Endothelial cell of umbilical vein (primary cell): Measurements from ENCODE around the gene PLA2G4E. TPM values are rescaled to one million over a fixed set of nuclear protein-coding genes. Genes with fewer than 3 reads are reported as not detected.

Source experiments
- BruUV-seq: library from RNA; stranded (reverse); fragments of 400-500 nt; replicated peaks from 2 replicates; lab custom pipeline; 2021; lab: Mats Ljungman, UMichigan
- CTCF ChIA-PET: fragments of 300-600, 350-600 bp; sonication (Branson Sonifier 250); formaldehyde crosslinking; loops from one replicate; lab custom pipeline; 2021; ENCODE audit warnings: antibody characterized with exemption, inconsistent platforms; lab: Charles Lee
- POLR2A ChIA-PET: fragments of 300-600, 350-600 bp; sonication (Branson Sonifier 250); formaldehyde crosslinking; loops from one replicate; lab custom pipeline; 2021; ENCODE audit warnings: antibody characterized with exemption, inconsistent platforms; lab: Charles Lee
- DNase-seq: peaks from one replicate; pipeline ENCODE4 v3.0.0-alpha.2; 2011; ENCODE audit warnings: low read depth, low spot score
- FAIRE-seq: peaks from 2 replicates; lab custom pipeline; 2011; peaks lifted over from hg19 to GRCh38; lab: Jason Lieb, UNC
- H2AFZ ChIP-seq: 2 replicates; pipeline ENCODE4 v1.6.0; 2012; ENCODE audit warnings: low read depth, low read length, control low read depth, inconsistent platforms
- H3K27ac ChIP-seq: 2 replicates; pipeline ENCODE4 v1.5.1; 2011; ENCODE audit warnings: low read depth, mild to moderate bottlenecking, control low read depth, low read length, moderate library complexity; ENCODE audit not compliant: insufficient read depth
- H3K27me3 ChIP-seq, 2 experiments: 2 replicates each; pipeline versions ENCODE4 v1.6.0 to v1.6.1; 2011; ENCODE audit warnings: low read length in 2 of 2, mixed read lengths in 1 of 2; ENCODE audit not compliant: control insufficient read depth in 2 of 2, insufficient read depth in 2 of 2
- H3K36me3 ChIP-seq, 2 experiments: 2 replicates in 1 of 2; 3 replicates in 1 of 2; pipeline ENCODE4 v1.5.1; 2011; ENCODE audit warnings: low read length in 2 of 2, mild to moderate bottlenecking in 1 of 2, moderate library complexity in 1 of 2; ENCODE audit not compliant: control insufficient read depth in 2 of 2, insufficient read depth in 2 of 2; ENCODE audit errors: extremely low read depth in 1 of 2
- H3K4me1 ChIP-seq: 3 replicates; pipeline ENCODE4 v1.5.1; 2011; ENCODE audit warnings: mild to moderate bottlenecking, low read length; ENCODE audit not compliant: control insufficient read depth, insufficient read depth; ENCODE audit errors: extremely low read depth
- H3K4me2 ChIP-seq: 2 replicates; pipeline ENCODE4 v1.6.1; 2011; ENCODE audit warnings: low read length, control low read depth, mixed read lengths; ENCODE audit not compliant: insufficient read depth
- H3K4me3 ChIP-seq, 3 experiments: fragments of 200-600 bp in 1 of 3; sonication (generic), shearing (Covaris generic) in 1 of 3; replicated peaks in 1 of 3; 2 replicates each; pipeline ENCODE4 v1.5.1; 2011 to 2016; ENCODE audit warnings: control low read depth in 3 of 3, low read length in 3 of 3, mild to moderate bottlenecking in 2 of 3, inconsistent platforms in 1 of 3, low read depth in 1 of 3, moderate library complexity in 1 of 3; ENCODE audit not compliant: insufficient read depth in 1 of 3
- H3K79me2 ChIP-seq: 2 replicates; pipeline ENCODE4 v1.6.0; 2012; ENCODE audit warnings: low read length, inconsistent platforms; ENCODE audit not compliant: control insufficient read depth, insufficient read depth
- H3K9ac ChIP-seq: replicated peaks from 2 replicates; pipeline ENCODE3; 2011; ENCODE audit warnings: low read length, control low read depth; ENCODE audit not compliant: insufficient read depth; ENCODE audit errors: extremely low read depth
- H3K9me1 ChIP-seq: replicated peaks from 3 replicates; pipeline ENCODE4 v1.6.0; 2011; ENCODE audit warnings: mild to moderate bottlenecking, low read length; ENCODE audit not compliant: control insufficient read depth, insufficient read depth; ENCODE audit errors: extremely low read depth
- H3K9me3 ChIP-seq: replicated peaks from 2 replicates; pipeline ENCODE4 v1.5.1; 2012; ENCODE audit warnings: low read length, inconsistent platforms; ENCODE audit not compliant: control insufficient read depth, insufficient read depth
- H4K20me1 ChIP-seq: replicated peaks from 2 replicates; pipeline ENCODE3; 2011; ENCODE audit warnings: mild to moderate bottlenecking, low read length; ENCODE audit not compliant: control insufficient read depth, insufficient read depth; ENCODE audit errors: extremely low read depth
- FOS ChIP-seq: IDR thresholded peaks from 2 replicates; pipeline ENCODE4 v1.6.1; 2011; ENCODE audit warnings: mild to moderate bottlenecking, low read length, moderate library complexity, borderline replicate concordance; ENCODE audit not compliant: insufficient read depth
- GATA2 ChIP-seq: IDR thresholded peaks from 2 replicates; pipeline ENCODE4 v1.7.0; 2011; ENCODE audit warnings: low read depth, mild to moderate bottlenecking, moderate library complexity, mixed read lengths, low read length; ENCODE audit not compliant: insufficient read length, insufficient read depth
- JUN ChIP-seq: IDR thresholded peaks from 2 replicates; pipeline ENCODE4 v1.6.1; 2011; ENCODE audit warnings: borderline replicate concordance, low read depth; ENCODE audit not compliant: insufficient read length, insufficient read depth
- MYC ChIP-seq: IDR thresholded peaks from one replicate; pipeline ENCODE4 v1.6.1; 2011; ENCODE audit warnings: mild to moderate bottlenecking, low read depth, low read length
- POLR2A ChIP-seq: IDR thresholded peaks from 2 replicates; pipeline ENCODE4 v1.6.1; 2012; ENCODE audit warnings: low read depth, mild to moderate bottlenecking, control low read depth, low read length
- POLR2AphosphoS5 ChIP-seq: IDR thresholded peaks from 2 replicates; pipeline ENCODE4 v1.6.1; 2012; ENCODE audit warnings: low read depth, mild to moderate bottlenecking, control low read depth, low read length, moderate library complexity; ENCODE audit not compliant: insufficient read depth
- dilution Hi-C: fragments of 300-500 bp; cut with MboI; formaldehyde crosslinking; loops from one replicate; pipeline ENCODE4 v1.15.0; 2019; ENCODE audit warnings: low sequenced_read_pairs; ENCODE audit not compliant: extremely low pct_ligation_motif_present
- intact Hi-C: fragments of 100-400 bp; cut with micrococcal nuclease; formaldehyde crosslinking; loops from one replicate; pipeline ENCODE4 v1.10.0; 2022
- polyA plus RNA-seq, 4 experiments: library from polyadenylated mRNA; depleted of rRNA in 3 of 4; stranded (reverse) in 3 of 4; unstranded in 1 of 4; fragments of >200 nt; gene quantifications; 2 replicates each; pipeline versions ENCODE4 v1.2.1 to v1.2.3, GENCODE V29; 2011 to 2012; ENCODE audit warnings: missing spikeins in 1 of 4
- total RNA-seq: library from RNA; stranded (reverse); gene quantifications from 2 replicates; pipeline ENCODE4 v1.2.3, GENCODE V29; 2021
- TF ChIP-seq, protein P1 (sequence below): IDR thresholded peaks from 2 replicates; pipeline ENCODE4 v1.6.1; 2011; ENCODE audit not compliant: insufficient read depth, insufficient read length

The PLA2G4E gene
- total and polyA plus RNA-seq, 2 donors (not counting 3 experiments of a cell fraction or from before 2014, with no cell fraction given): not detected

DNA sequence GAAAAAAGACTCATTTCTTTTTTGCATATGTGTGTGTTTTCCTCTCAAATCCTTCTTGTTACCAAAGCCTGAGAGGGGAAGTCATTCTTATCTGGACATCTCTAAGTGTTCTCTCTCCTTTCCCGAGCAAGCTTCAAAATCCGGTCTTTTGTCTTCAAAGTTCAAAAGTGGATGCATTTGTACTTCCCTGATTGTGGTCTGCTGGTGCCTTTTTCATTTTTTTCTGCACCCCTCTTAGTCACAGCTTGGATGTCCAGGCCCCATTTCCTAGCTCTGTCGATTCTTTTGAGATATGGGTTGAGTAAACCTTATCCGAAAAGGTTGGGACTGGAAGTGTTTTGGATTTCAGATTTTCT lies 83.3 kb downstream of the PLA2G4E start:
- no peak for DNase-seq
- peak; percentile 30 for TF ChIP-seq POLR2A
- TF ChIP-seq, protein P1, sequence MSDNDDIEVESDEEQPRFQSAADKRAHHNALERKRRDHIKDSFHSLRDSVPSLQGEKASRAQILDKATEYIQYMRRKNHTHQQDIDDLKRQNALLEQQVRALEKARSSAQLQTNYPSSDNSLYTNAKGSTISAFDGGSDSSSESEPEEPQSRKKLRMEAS: no peak
- peak; percentile 98 for TF ChIP-seq GATA2
- TF ChIP-seq FOS: peak; percentile 80
- TF ChIP-seq JUN: peak; percentile 53
- TF ChIP-seq MYC: no peak
- peak; percentile 60 for TF ChIP-seq POLR2AphosphoS5
- H3K9me3 ChIP-seq: no peaks in the 10 kb centered on the region
- FAIRE-seq: peak; percentile 81
- H3K9me1 ChIP-seq: no peaks in the 10 kb centered on the region
- intact Hi-C loops: loop anchor here (1.0 kb wide), 1 partner anchor 21 kb away; no protein-coding TSS in a partner anchor
- peaks cover 10 to 11% of the 10 kb centered on the region in 2 experiments for H3K36me3 ChIP-seq
- H3K27ac ChIP-seq: peak overlapping the region; percentile 99
- H3K4me1 ChIP-seq: peaks cover 94% of the 10 kb centered on the region
- H3K4me3 ChIP-seq: no peak overlapping the region
- no TSS peak for BruUV-seq
- H3K27me3 ChIP-seq: no peaks in the 10 kb centered on the region
- ChIA-PET POLR2A (interaction anchor here (1.5 to 1.7 kb wide), 3 partner anchors 20 to 34 kb away, joined by 4 to 11 read pairs (median 6); partner anchors contain the start of gene EHD4), CTCF (interaction anchor here (0.8 to 5.9 kb wide), 10 partner anchors 8 to 34 kb away, joined by 3 to 44 read pairs (median 4); partner anchors contain the start of gene EHD4)
- peaks cover 63% of the 10 kb centered on the region for H3K79me2 ChIP-seq
- peak overlapping the region; percentile 83 for H3K9ac ChIP-seq
- no peak overlapping the region for H2AFZ ChIP-seq
- peak overlapping the region; percentile 70 for H3K4me2 ChIP-seq
- H4K20me1 ChIP-seq: no peaks in the 10 kb centered on the region
- dilution Hi-C loops: no loop called here
